Esophagus muscularis mucosa (tissue), 4 donors: Measurements from ENCODE around the gene TUT7.

Source experiments
- CTCF ChIP-seq, 3 experiments: fragments of 200-600 bp in 2 of 3; fragments of 450-650 bp in 1 of 3; sonication (generic) in 2 of 3; IDR thresholded peaks; one replicate each; pipeline ENCODE4 v1.5.1; 2017 to 2019; ENCODE audit warnings: antibody characterized with exemption in 3 of 3, mild to moderate bottlenecking in 2 of 3, moderate library complexity in 1 of 3
- EP300 ChIP-seq: sonication (generic); formaldehyde crosslinking; IDR thresholded peaks from one replicate; pipeline ENCODE4 v1.6.1; 2017; ENCODE audit warnings: antibody characterized with exemption
- POLR2A ChIP-seq: fragments of 450-650 bp; IDR thresholded peaks from one replicate; pipeline ENCODE4 v1.6.1; 2017; ENCODE audit warnings: antibody characterized with exemption, moderate library complexity, mild to moderate bottlenecking, low read depth
- POLR2AphosphoS5 ChIP-seq, 2 donors: sonication (generic); formaldehyde crosslinking; IDR thresholded peaks; one replicate each; pipeline ENCODE4 v1.6.1; 2017; ENCODE audit warnings: antibody characterized with exemption in 2 of 2

- TF ChIP-seq EP300 (no peak), POLR2A (no peak), CTCF (IDR thresholded peaks at IDR 0.05) (no peak), POLR2AphosphoS5 (IDR thresholded peaks at IDR 0.05) (no peak)
These were observed 24.0 kb downstream of the TUT7 start for GRCh38 chr9:86330186-86330585.
